Measurements from ENCODE around the gene PTPN22. TPM values are rescaled to one million over a fixed set of nuclear protein-coding genes. Genes with fewer than 3 reads are reported as not detected.
A peak's percentile ranks its signal among the peaks of the same experiment; 100 is the strongest.

The PTPN22 gene
- total and polyA plus RNA-seq, 2 donors from 2014 or later = 0.32 to 6.6 TPM

GRCh38 chr1:113904293-113904673 is 32.8 kb upstream of the PTPN22 start:
- Histone ChIP-seq H3K27ac (ENCODE audit: low read depth in 2 of 2, low read length in 2 of 2) (peak overlapping the region; percentile 72 to 94), H3K27me3 (ENCODE audit: control insufficient read depth, insufficient read depth, low read length) (no peaks in the 10 kb centered on the region), H3K4me1 (ENCODE audit: control insufficient read depth in 2 of 3, insufficient read depth in 2 of 3, low read depth in 1 of 3, low read length in 3 of 3) (peaks cover 0 to 13% (median 0%) of the 10 kb centered on the region in 3 donors), H3K9ac (ENCODE audit: low read length in 3 of 3) (peak overlapping the region; percentile 72 to 100 (median 99)), H3K4me3 (ENCODE audit: low read length in 3 of 3) (peak overlapping the region; percentile 85 to 98 (median 93)), H3K9me3 (ENCODE audit: control insufficient read depth in 2 of 3, insufficient read depth in 1 of 3, low read length in 3 of 3) (no peaks in the 10 kb centered on the region), H3K36me3 (ENCODE audit: control insufficient read depth in 2 of 3, insufficient read depth in 3 of 3, low read length in 3 of 3) (peaks cover 4 to 13% (median 10%) of the 10 kb centered on the region in 3 donors)
- FAIRE-seq (no peak), DNase-seq (peak in 2 of 5 donors; percentile 27 to 53)
- intact Hi-C loops (cut with DNase I) = no loop called here
- TF ChIP-seq CTCF (IDR thresholded peaks at IDR 0.05; ENCODE audit: borderline replicate concordance, extremely low read depth, insufficient read depth) = no peak

DNA sequence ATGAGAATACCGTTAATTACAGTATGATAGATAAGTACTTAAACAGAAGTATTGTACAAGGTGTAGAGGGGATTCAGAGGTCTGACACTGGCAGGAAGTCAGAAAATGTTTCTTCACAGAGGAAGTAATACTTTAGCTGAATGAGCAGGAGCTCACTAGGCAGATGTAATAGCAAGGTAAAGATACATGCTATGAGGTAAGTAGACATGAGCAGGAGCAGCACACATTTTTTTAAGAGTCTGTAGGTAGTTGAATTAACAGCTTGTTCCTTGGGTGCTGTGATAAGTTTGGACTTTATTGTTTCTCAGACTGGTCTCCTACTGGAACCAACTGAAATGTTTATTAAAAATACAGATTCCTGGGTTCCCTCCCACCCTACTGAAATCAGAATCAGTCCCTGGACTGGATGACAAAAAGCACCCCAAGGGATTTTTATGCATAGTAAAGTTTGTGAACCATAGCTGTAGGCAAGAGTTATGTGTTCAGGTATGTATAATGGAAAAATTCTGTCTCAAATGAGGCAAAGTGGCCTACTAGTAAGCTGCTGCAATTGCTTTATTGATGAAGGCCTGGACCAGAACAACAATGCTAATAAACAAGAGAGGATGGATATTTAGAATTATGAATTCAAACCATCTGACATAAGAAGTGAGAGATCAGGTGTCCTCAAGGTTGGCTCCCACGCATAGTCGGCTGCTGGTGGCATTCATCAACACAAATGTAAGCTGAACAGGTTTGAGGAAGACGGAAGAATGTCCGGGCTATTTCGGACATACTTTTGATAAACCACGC is 32.2 kb upstream of the PTPN22 start:
- H3K9me3 ChIP-seq (ENCODE audit: control insufficient read depth in 2 of 3, insufficient read depth in 1 of 3, low read length in 3 of 3) = no peaks in the 10 kb centered on the region
- intact Hi-C loops (cut with DNase I) = no loop called here
- H3K4me3 ChIP-seq (ENCODE audit: low read length in 3 of 3) = peak overlapping the region; percentile 85 to 98 (median 93)
- no peak for TF ChIP-seq CTCF (IDR thresholded peaks at IDR 0.05; ENCODE audit: borderline replicate concordance, extremely low read depth, insufficient read depth)
- peaks cover 4 to 10% (median 9%) of the 10 kb centered on the region in 3 donors for H3K36me3 ChIP-seq (ENCODE audit: control insufficient read depth in 2 of 3, insufficient read depth in 3 of 3, low read length in 3 of 3)
- peak overlapping the region; percentile 72 to 94 for H3K27ac ChIP-seq (ENCODE audit: low read depth in 2 of 2, low read length in 2 of 2)
- no peak for FAIRE-seq
- H3K9ac ChIP-seq (ENCODE audit: low read length in 3 of 3) = peak overlapping the region; percentile 72 to 100 (median 99)
- peaks cover 0 to 13% (median 0%) of the 10 kb centered on the region in 3 donors for H3K4me1 ChIP-seq (ENCODE audit: control insufficient read depth in 2 of 3, insufficient read depth in 2 of 3, low read depth in 1 of 3, low read length in 3 of 3)
- peak in 2 of 5 donors; percentile 17 to 19 for DNase-seq
- no peaks in the 10 kb centered on the region for H3K27me3 ChIP-seq (ENCODE audit: control insufficient read depth, insufficient read depth, low read length)

DNA sequence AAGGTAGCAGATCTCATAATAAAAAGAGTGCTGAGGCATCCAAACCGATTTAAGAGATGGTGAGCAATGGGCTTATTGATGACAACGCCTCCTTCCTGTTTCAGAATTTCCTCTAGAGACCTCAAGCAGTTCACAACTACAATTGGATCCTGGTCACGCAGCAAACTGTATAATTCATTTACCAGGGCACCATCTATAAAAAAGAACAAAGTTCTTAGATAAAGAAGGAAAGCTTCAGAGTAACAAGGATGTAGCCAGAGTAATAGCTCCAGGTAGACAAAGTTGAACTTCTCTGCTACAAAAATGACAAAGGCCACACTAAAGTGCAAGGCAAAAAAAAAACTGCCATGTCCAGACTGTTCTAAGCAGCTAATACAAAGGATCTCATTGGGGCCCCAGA is 29.7 kb upstream of the PTPN22 start:
- no peaks in the 10 kb centered on the region for H3K27me3 ChIP-seq (ENCODE audit: control insufficient read depth, insufficient read depth, low read length)
- no peak overlapping the region for H3K4me3 ChIP-seq (ENCODE audit: low read length in 3 of 3)
- no peak overlapping the region for H3K27ac ChIP-seq (ENCODE audit: low read depth in 2 of 2, low read length in 2 of 2)
- FAIRE-seq = no peak
- TF ChIP-seq CTCF (IDR thresholded peaks at IDR 0.05; ENCODE audit: borderline replicate concordance, extremely low read depth, insufficient read depth) = no peak
- no peak for DNase-seq
- no peak overlapping the region for H3K9ac ChIP-seq (ENCODE audit: low read length in 3 of 3)
- intact Hi-C loops (cut with DNase I) = no loop called here
- peaks cover 0 to 11% (median 0%) of the 10 kb centered on the region in 3 donors for H3K4me1 ChIP-seq (ENCODE audit: control insufficient read depth in 2 of 3, insufficient read depth in 2 of 3, low read depth in 1 of 3, low read length in 3 of 3)
- H3K36me3 ChIP-seq (ENCODE audit: control insufficient read depth in 2 of 3, insufficient read depth in 3 of 3, low read length in 3 of 3) = peaks cover 10 to 26% (median 15%) of the 10 kb centered on the region in 3 donors
- no peaks in the 10 kb centered on the region for H3K9me3 ChIP-seq (ENCODE audit: control insufficient read depth in 2 of 3, insufficient read depth in 1 of 3, low read length in 3 of 3)

Measured in kidney (tissue), 14 donors.